PFSK-1 (cell line): Measurements from ENCODE around the gene PHB1.

Source experiments
- FOXP2 ChIP-seq: optimal IDR thresholded peaks from 2 replicates; pipeline ENCODE3; 2011; ENCODE audit warnings: borderline replicate concordance, control low read depth, inconsistent platforms; ENCODE audit not compliant: insufficient read depth; ENCODE audit errors: extremely low read length, extremely low read depth
- POLR2AphosphoS5 ChIP-seq: IDR thresholded peaks from 2 replicates; pipeline ENCODE4 v1.6.1; 2012; ENCODE audit warnings: low read depth, mild to moderate bottlenecking, control low read depth, low read length, moderate library complexity
- REST ChIP-seq, 2 experiments: IDR thresholded peaks; 2 replicates each; pipeline versions ENCODE4 v1.6.1 to v1.8.0; 2011 to 2012; ENCODE audit warnings: low read depth in 2 of 2, low read length in 2 of 2, control low read depth in 1 of 2, inconsistent platforms in 1 of 2, mild to moderate bottlenecking in 1 of 2, moderate library complexity in 1 of 2; ENCODE audit not compliant: insufficient read depth in 1 of 2
- SIN3A ChIP-seq: IDR thresholded peaks from 2 replicates; pipeline ENCODE4 v1.6.1; 2012; ENCODE audit warnings: mild to moderate bottlenecking, low read length, moderate library complexity, borderline replicate concordance; ENCODE audit not compliant: insufficient read depth
- TAF1 ChIP-seq: IDR thresholded peaks from 2 replicates; pipeline ENCODE4 v1.6.1; 2012; ENCODE audit warnings: low read length, control low read depth, borderline replicate concordance; ENCODE audit not compliant: insufficient read depth

GRCh38 chr17:49439673-49440571, 25.2 kb upstream of the PHB1 start:
- no peak for TF ChIP-seq POLR2AphosphoS5
- no peak for TF ChIP-seq TAF1
- TF ChIP-seq REST (IDR thresholded peaks at IDR 0.05; ENCODE audit: insufficient read depth in 1 of 2, low read depth in 2 of 2, low read length in 2 of 2) = no peak
- TF ChIP-seq SIN3A = no peak
- no peak for TF ChIP-seq FOXP2
